Keratinocyte (primary cell): ENCODE results near the gene RETN. TPM values are rescaled to one million over a fixed set of nuclear protein-coding genes. Genes with fewer than 3 reads are reported as not detected.
A peak's percentile ranks its signal among the peaks of the same experiment; 100 is the strongest.

Experiments used
- DNase-seq: peaks from one replicate; pipeline ENCODE4 v3.0.0-alpha.2; 2011; ENCODE audit warnings: low read depth, missing footprints, low spot score
- FAIRE-seq: peaks from 2 replicates; lab custom pipeline; 2011; peaks lifted over from hg19 to GRCh38; lab: Jason Lieb, UNC
- H2AFZ ChIP-seq: 2 replicates; pipeline ENCODE4 v1.6.0; 2012; ENCODE audit warnings: low read length, control low read depth, inconsistent platforms; ENCODE audit not compliant: control insufficient read depth
- H3K27ac ChIP-seq: 2 replicates; pipeline ENCODE4 v1.5.1; 2011; ENCODE audit warnings: low read length; ENCODE audit not compliant: control insufficient read depth, insufficient read depth
- H3K27me3 ChIP-seq: 3 replicates; pipeline ENCODE4 v1.6.0; 2011; ENCODE audit warnings: low read length; ENCODE audit not compliant: control insufficient read depth, insufficient read depth; ENCODE audit errors: extremely low read depth
- H3K36me3 ChIP-seq, 2 experiments: 2 replicates in 1 of 2; 3 replicates in 1 of 2; pipeline ENCODE4 v1.5.1; 2011; ENCODE audit warnings: low read length in 2 of 2, mild to moderate bottlenecking in 1 of 2; ENCODE audit not compliant: control insufficient read depth in 2 of 2, insufficient read depth in 2 of 2; ENCODE audit errors: extremely low read depth in 1 of 2
- H3K4me1 ChIP-seq: 3 replicates; pipeline ENCODE4 v1.5.1; 2011; ENCODE audit warnings: low read length; ENCODE audit not compliant: control insufficient read depth, insufficient read depth; ENCODE audit errors: extremely low read depth
- H3K4me2 ChIP-seq: 3 replicates; pipeline ENCODE4 v1.6.0; 2011; ENCODE audit warnings: low read depth, low read length; ENCODE audit not compliant: control insufficient read depth, insufficient read depth; ENCODE audit errors: extremely low read depth
- H3K4me3 ChIP-seq, 3 experiments: fragments of 200-600 bp in 1 of 3; sonication (generic) in 1 of 3; 2 replicates in 2 of 3; 3 replicates in 1 of 3; pipeline ENCODE4 v1.5.1; 2011 to 2016; ENCODE audit warnings: low read length in 3 of 3, mild to moderate bottlenecking in 3 of 3, control low read depth in 2 of 3, inconsistent platforms in 1 of 3, low read depth in 1 of 3, mixed read lengths in 1 of 3, mixed run types in 1 of 3, moderate library complexity in 1 of 3; ENCODE audit not compliant: control insufficient read depth in 2 of 3, insufficient read depth in 2 of 3; ENCODE audit errors: extremely low read depth in 1 of 3
- H3K79me2 ChIP-seq: 2 replicates; pipeline ENCODE4 v1.6.0; 2012; ENCODE audit warnings: low read length; ENCODE audit not compliant: control insufficient read depth, insufficient read depth
- H3K9ac ChIP-seq: 3 replicates; pipeline ENCODE4 v1.6.0; 2011; ENCODE audit warnings: low read length; ENCODE audit not compliant: control insufficient read depth, insufficient read depth; ENCODE audit errors: extremely low read depth
- H3K9me1 ChIP-seq: 3 replicates; pipeline ENCODE4 v1.6.0; 2011; ENCODE audit warnings: low read length; ENCODE audit not compliant: control insufficient read depth, insufficient read depth; ENCODE audit errors: extremely low read depth
- H3K9me3 ChIP-seq: 2 replicates; pipeline ENCODE4 v1.5.1; 2012; ENCODE audit warnings: low read depth, low read length; ENCODE audit not compliant: control insufficient read depth
- H4K20me1 ChIP-seq: 3 replicates; pipeline ENCODE4 v1.6.0; 2011; ENCODE audit warnings: low read length; ENCODE audit not compliant: control insufficient read depth, insufficient read depth; ENCODE audit errors: extremely low read depth
- EZH2 ChIP-seq: IDR thresholded peaks from one replicate; pipeline ENCODE4 v1.6.1; 2012; ENCODE audit warnings: inconsistent platforms, mild to moderate bottlenecking, low read length, moderate library complexity
- dilution Hi-C: fragments of 300-500 bp; cut with MboI; formaldehyde crosslinking; loops from one replicate; pipeline ENCODE4 v1.7.0; 2020; ENCODE audit warnings: low sequenced_read_pairs; ENCODE audit not compliant: extremely low pct_ligation_motif_present
- polyA plus RNA-seq, 5 experiments: library from polyadenylated mRNA; depleted of rRNA in 3 of 5; stranded (reverse) in 3 of 5; stranded (forward) in 1 of 5; unstranded in 1 of 5; fragments of >200 nt; gene quantifications; 1 replicate in 1 of 5; 2 replicates in 3 of 5; 3 replicates in 1 of 5; pipeline versions ENCODE4 v1.2.1 to v1.2.3, GENCODE V29; 2011 to 2012; ENCODE audit warnings: missing spikeins in 2 of 5, low read depth in 1 of 5, low replicate concordance in 1 of 5
- TF ChIP-seq, protein P1 (sequence below), 3 experiments: IDR thresholded peaks in 1 of 3; conservative IDR thresholded peaks in 1 of 3; optimal IDR thresholded peaks in 1 of 3; 2 replicates in 2 of 3; 3 replicates in 1 of 3; pipeline versions ENCODE3 to v1.5.1; 2011; ENCODE audit warnings: low read length in 3 of 3, mild to moderate bottlenecking in 3 of 3, moderate library complexity in 2 of 3, control low read depth in 1 of 3, inconsistent platforms in 1 of 3; ENCODE audit not compliant: insufficient read depth in 2 of 3; ENCODE audit errors: extremely low read depth in 1 of 3

RETN gene
- polyA plus RNA-seq, 1 donor (not counting 4 experiments of a cell fraction or from before 2014, with no cell fraction given), result not detected

DNA sequence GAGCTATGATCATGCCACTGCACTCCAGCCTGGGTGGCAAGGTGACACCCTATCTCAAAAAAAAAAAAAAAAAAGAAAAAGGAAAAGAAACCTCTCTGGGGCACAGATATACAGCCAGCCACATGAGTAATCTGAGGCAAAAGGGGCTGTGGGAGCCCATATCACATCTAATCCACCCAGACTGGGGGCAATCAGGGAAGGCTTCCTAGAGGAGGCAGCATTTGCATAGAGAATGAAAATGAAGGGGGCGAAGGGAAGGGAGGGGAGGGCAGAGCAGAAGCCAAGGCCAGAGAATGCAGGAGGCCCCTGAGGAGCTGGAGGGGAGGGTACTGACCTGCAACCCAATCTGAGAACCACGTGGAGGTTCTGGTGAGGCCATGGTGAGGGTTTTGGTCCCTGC lies 18.7 kb upstream of the RETN start:
- H3K79me2 ChIP-seq, result no peaks in the 10 kb centered on the region
- H2AFZ ChIP-seq, result no peak overlapping the region
- H3K9me1 ChIP-seq, result peaks cover 2% of the 10 kb centered on the region
- FAIRE-seq, result no peak
- H3K4me1 ChIP-seq, result peaks cover 4% of the 10 kb centered on the region
- TF ChIP-seq, protein P1, sequence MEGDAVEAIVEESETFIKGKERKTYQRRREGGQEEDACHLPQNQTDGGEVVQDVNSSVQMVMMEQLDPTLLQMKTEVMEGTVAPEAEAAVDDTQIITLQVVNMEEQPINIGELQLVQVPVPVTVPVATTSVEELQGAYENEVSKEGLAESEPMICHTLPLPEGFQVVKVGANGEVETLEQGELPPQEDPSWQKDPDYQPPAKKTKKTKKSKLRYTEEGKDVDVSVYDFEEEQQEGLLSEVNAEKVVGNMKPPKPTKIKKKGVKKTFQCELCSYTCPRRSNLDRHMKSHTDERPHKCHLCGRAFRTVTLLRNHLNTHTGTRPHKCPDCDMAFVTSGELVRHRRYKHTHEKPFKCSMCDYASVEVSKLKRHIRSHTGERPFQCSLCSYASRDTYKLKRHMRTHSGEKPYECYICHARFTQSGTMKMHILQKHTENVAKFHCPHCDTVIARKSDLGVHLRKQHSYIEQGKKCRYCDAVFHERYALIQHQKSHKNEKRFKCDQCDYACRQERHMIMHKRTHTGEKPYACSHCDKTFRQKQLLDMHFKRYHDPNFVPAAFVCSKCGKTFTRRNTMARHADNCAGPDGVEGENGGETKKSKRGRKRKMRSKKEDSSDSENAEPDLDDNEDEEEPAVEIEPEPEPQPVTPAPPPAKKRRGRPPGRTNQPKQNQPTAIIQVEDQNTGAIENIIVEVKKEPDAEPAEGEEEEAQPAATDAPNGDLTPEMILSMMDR (optimal IDR thresholded peaks at IDR 0.05 in 1 of 3, IDR thresholded peaks at IDR 0.05 in 1 of 3, conservative IDR thresholded peaks at IDR 0.05 in 1 of 3; ENCODE audit: extremely low read depth in 1 of 3, insufficient read depth in 2 of 3, low read length in 3 of 3), result no peak
- TF ChIP-seq EZH2, result no peak
- H3K9me3 ChIP-seq, result no peaks in the 10 kb centered on the region
- H3K9ac ChIP-seq, result no peak overlapping the region
- no peaks in the 10 kb centered on the region for H3K27me3 ChIP-seq
- H3K27ac ChIP-seq, result no peak overlapping the region
- dilution Hi-C loops, result no loop called here
- H3K4me2 ChIP-seq, result no peak overlapping the region
- H3K4me3 ChIP-seq, result no peak overlapping the region
- H3K36me3 ChIP-seq, result peaks cover 4 to 7% of the 10 kb centered on the region in 2 experiments
- no peaks in the 10 kb centered on the region for H4K20me1 ChIP-seq
- no peak for DNase-seq

DNA sequence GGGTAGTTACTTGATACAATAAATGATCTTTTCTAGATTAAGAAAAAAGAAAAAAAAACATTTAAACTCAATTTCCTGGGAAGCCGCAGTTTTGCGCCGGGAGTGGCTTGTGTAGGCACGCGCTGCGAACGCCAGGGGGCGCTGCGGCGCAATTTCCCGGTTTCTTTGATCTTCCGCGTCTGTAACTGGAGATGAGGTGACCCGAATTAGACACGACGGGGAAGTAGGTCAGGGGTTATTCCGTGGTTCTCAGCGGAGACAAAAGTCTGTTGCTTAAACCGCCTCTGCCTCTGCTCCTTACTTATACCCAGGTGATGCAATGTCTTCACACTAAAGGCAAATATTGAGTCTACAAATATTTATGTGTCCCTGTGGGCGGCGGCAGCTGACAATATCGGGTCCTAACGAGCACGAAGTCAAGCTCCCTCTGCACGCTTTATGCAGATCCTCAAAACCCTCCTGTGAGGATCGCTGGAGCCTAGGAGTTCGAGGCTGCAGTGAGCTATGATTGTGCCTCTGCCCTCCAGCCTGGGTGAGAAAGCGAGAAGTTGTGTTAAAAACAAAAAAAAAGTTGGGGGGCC lies 16.7 kb upstream of the RETN start:
- Histone ChIP-seq H2AFZ (peak overlapping the region; percentile 67), H3K27me3 (no peaks in the 10 kb centered on the region), H3K9me1 (peaks cover 2% of the 10 kb centered on the region), H3K79me2 (no peaks in the 10 kb centered on the region), H3K4me2 (peak overlapping the region; percentile 87), H3K27ac (no peak overlapping the region), H3K9ac (no peak overlapping the region), H3K9me3 (no peaks in the 10 kb centered on the region), H3K36me3 (peaks cover 3 to 4% of the 10 kb centered on the region in 2 experiments), H3K4me3 (peak overlapping the region in 1 of 3 experiments; percentile 42), H4K20me1 (no peaks in the 10 kb centered on the region), H3K4me1 (peaks cover 4% of the 10 kb centered on the region)
- no peak for DNase-seq
- dilution Hi-C loops, result no loop called here
- TF ChIP-seq EZH2, result no peak
- TF ChIP-seq, protein P1 (optimal IDR thresholded peaks at IDR 0.05 in 1 of 3, IDR thresholded peaks at IDR 0.05 in 1 of 3, conservative IDR thresholded peaks at IDR 0.05 in 1 of 3; ENCODE audit: extremely low read depth in 1 of 3, insufficient read depth in 2 of 3, low read length in 3 of 3), result peak; percentile 78 to 95 (median 87)
- peak; percentile 64 for FAIRE-seq
